Measurements from ENCODE around the gene TOMM70. TPM values are rescaled to one million over a fixed set of nuclear protein-coding genes. Genes with fewer than 3 reads are reported as not detected.

TOMM70 gene
- total and polyA plus RNA-seq, 2 of the 8 experiments (the other 6 are each of a cell fraction or from before 2014, with no cell fraction given), result 10.9 to 52.1 TPM

DNA sequence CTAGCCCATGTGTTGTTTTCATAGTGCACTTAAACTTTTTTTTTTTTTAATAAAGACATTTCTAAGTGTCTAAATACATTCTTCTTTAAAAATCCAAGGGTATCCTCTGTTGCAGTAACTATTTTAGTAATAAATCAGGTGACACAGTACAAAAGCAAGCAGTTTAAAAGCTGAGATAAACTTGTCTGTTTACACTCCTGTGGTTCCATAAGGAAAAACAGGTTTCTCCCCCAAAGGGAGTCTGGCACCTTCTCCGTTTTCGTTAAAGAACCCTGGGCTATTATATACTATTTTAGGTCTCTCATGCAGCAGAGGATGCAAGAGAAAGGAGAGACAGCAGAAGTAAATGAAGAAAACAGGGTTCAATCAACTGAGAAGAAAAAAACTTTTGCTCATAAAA lies 48.3 kb upstream of the TOMM70 start:
- no peak overlapping the region for H3K4me3 ChIP-seq (ENCODE audit: extremely low read depth in 1 of 4, insufficient read depth in 2 of 4, low read depth in 3 of 4, low read length in 4 of 4)
- H4K8ac ChIP-seq (ENCODE audit: extremely low read depth, insufficient read depth, low read length), result no peak overlapping the region
- no peak overlapping the region for H4K91ac ChIP-seq (replicated peaks; ENCODE audit: insufficient read length, low read length)
- H2AK5ac ChIP-seq (ENCODE audit: low read depth, low read length), result no peak overlapping the region
- no peak overlapping the region for H3K4me2 ChIP-seq (ENCODE audit: insufficient read depth in 1 of 2, low read depth in 2 of 2, low read length in 2 of 2)
- H3K4me1 ChIP-seq (replicated peaks in 1 of 4; ENCODE audit: control insufficient read depth in 3 of 4, insufficient read depth in 4 of 4, low read length in 3 of 4), result no peaks in the 10 kb centered on the region; a peak in 2 of 7 replicates
- H3K56ac ChIP-seq (replicated peaks; ENCODE audit: insufficient read length, low read depth, low read length), result no peak overlapping the region
- no peaks in the 10 kb centered on the region for H3K79me2 ChIP-seq (ENCODE audit: control insufficient read depth in 1 of 2, insufficient read depth in 2 of 2, low read length in 2 of 2)
- no peak for FAIRE-seq
- H3K14ac ChIP-seq (ENCODE audit: insufficient read length), result no peak overlapping the region
- no peaks in the 10 kb centered on the region for H3K23me2 ChIP-seq (ENCODE audit: low read depth, low read length)
- H3K23ac ChIP-seq (ENCODE audit: insufficient read length), result no peak overlapping the region
- no peak overlapping the region for H2BK12ac ChIP-seq (ENCODE audit: low read depth, low read length)
- no peak overlapping the region for H2BK20ac ChIP-seq (ENCODE audit: low read length)
- no peak overlapping the region for H2AFZ ChIP-seq (ENCODE audit: low read length)
- WGBS, 2 experiments (ENCODE audit: extremely low coverage in 1 of 2, insufficient coverage in 1 of 2, insufficient read length in 1 of 2, insufficient replicate concordance in 2 of 2, low coverage in 1 of 2, low lambda C conversion rate in 2 of 2, missing lambda C conversion rate in 1 of 2), result 87% methylated on average over 2 of the region's 2 CpGs; no CpG with 5 or more reads in 1 of the 2 experiments
- H3K9me3 ChIP-seq (ENCODE audit: insufficient read depth in 2 of 2, low read depth in 1 of 2, low read length in 1 of 2), result peaks cover 4 to 15% of the 10 kb centered on the region in 2 experiments
- ChIA-PET POLR2A (ENCODE audit: partially characterized antibody) (interaction anchor here (0.6 to 1.4 kb wide), 4 partner anchors 9 to 196 kb away, joined by 3 to 4 read pairs (median 3); no protein-coding TSS in a partner anchor), CTCF (ENCODE audit: partially characterized antibody) (interaction anchor here (0.5 to 2.8 kb wide), 5 partner anchors 8 to 1201 kb away, joined by 3 to 10 read pairs (median 3); no protein-coding TSS in a partner anchor)
- DNase-seq (ENCODE audit: low read depth in 1 of 2, low spot score in 2 of 2), result no peak
- H3K4ac ChIP-seq (replicated peaks; ENCODE audit: insufficient read length, low read depth, low read length), result no peak overlapping the region
- no peaks in the 10 kb centered on the region for H3K79me1 ChIP-seq (ENCODE audit: low read depth, low read length)
- H2BK120ac ChIP-seq (replicated peaks; ENCODE audit: low read depth, low read length), result no peak overlapping the region
- no peak overlapping the region for H3K27ac ChIP-seq (ENCODE audit: low read depth, low read length)
- no peak overlapping the region for H3K9ac ChIP-seq (replicated peaks in 1 of 4; ENCODE audit: extremely low read depth in 1 of 4, low read depth in 3 of 4, low read length in 3 of 4)
- H3K18ac ChIP-seq (ENCODE audit: extremely low read depth, low read length), result no peak overlapping the region
- no peak overlapping the region for H2BK15ac ChIP-seq (ENCODE audit: low read length)
- no peak overlapping the region for H2BK5ac ChIP-seq (ENCODE audit: low read depth, low read length)
- H4K20me1 ChIP-seq (replicated peaks in 1 of 2; ENCODE audit: control insufficient read depth in 1 of 2, insufficient read depth in 2 of 2, low read length in 2 of 2), result no peaks in the 10 kb centered on the region
- H4K5ac ChIP-seq (ENCODE audit: insufficient read length, low read depth, low read length), result no peak overlapping the region
- H3K36me3 ChIP-seq (ENCODE audit: control insufficient read depth in 2 of 4, insufficient read depth in 4 of 4, low read length in 3 of 4), result peaks cover 0 to 3% (median 0%) of the 10 kb centered on the region in 4 experiments; a peak in 3 of 8 replicates
- no peaks in the 10 kb centered on the region for H3K27me3 ChIP-seq (replicated peaks in 1 of 4; ENCODE audit: control insufficient read depth in 3 of 4, extremely low read depth in 1 of 4, insufficient read depth in 3 of 4, low read length in 3 of 4)
- TF ChIP-seq RFX5 (IDR thresholded peaks at IDR 0.05; ENCODE audit: borderline replicate concordance, low read depth, low read length), result no peak
- no peak for TF ChIP-seq GABPA (IDR thresholded peaks at IDR 0.05; ENCODE audit: borderline replicate concordance, insufficient read depth, low read length)
- no peak for TF ChIP-seq CEBPB (IDR thresholded peaks at IDR 0.05; ENCODE audit: low read depth, low read length)
- no peak for TF ChIP-seq PHF8 (conservative IDR thresholded peaks at IDR 0.05; ENCODE audit: low read depth, low read length)
- no peak for TF ChIP-seq ASH2L (IDR thresholded peaks at IDR 0.05; ENCODE audit: low read length)
- no peak for TF ChIP-seq SP1 (IDR thresholded peaks at IDR 0.05; ENCODE audit: low read depth, low read length)
- TF ChIP-seq RBBP5 (IDR thresholded peaks at IDR 0.05; ENCODE audit: borderline replicate concordance, low read depth, low read length), result no peak
- no peak for TF ChIP-seq TBP (IDR thresholded peaks at IDR 0.05; ENCODE audit: low read depth, low read length)

Measured in H1 (cell line).